H9 (cell line): ENCODE results near the gene PHF20. TPM values are rescaled to one million over a fixed set of nuclear protein-coding genes. Genes with fewer than 3 reads are reported as not detected.

Source experiments
- DNase-seq: peaks from one replicate; pipeline ENCODE4 v3.0.0-alpha.2; 2017
- H2AFZ ChIP-seq: one replicate; pipeline ENCODE4 v1.6.1; 2013; ENCODE audit warnings: mild to moderate bottlenecking, low read length, control low read depth, moderate library complexity
- H2AK5ac ChIP-seq: 2 replicates; pipeline ENCODE4 v1.6.1; 2013; ENCODE audit warnings: low read length, control low read depth, mixed read lengths; ENCODE audit not compliant: insufficient read length
- H2BK120ac ChIP-seq: one replicate; pipeline ENCODE4 v1.6.1; 2013; ENCODE audit warnings: low read depth, mild to moderate bottlenecking, low read length, control low read depth, inconsistent platforms; ENCODE audit not compliant: poor library complexity, severe bottlenecking
- H2BK12ac ChIP-seq: 2 replicates; pipeline ENCODE4 v1.6.1; 2013; ENCODE audit warnings: low read length, control low read depth, mixed read lengths, low read depth; ENCODE audit not compliant: insufficient read length
- H2BK15ac ChIP-seq: 2 replicates; pipeline ENCODE4 v1.6.1; 2013; ENCODE audit warnings: low read depth, low read length, control low read depth
- H2BK20ac ChIP-seq: one replicate; pipeline ENCODE4 v1.6.1; 2013; ENCODE audit warnings: low read depth, mild to moderate bottlenecking, low read length, control low read depth, inconsistent platforms; ENCODE audit not compliant: poor library complexity, severe bottlenecking
- H2BK5ac ChIP-seq: 2 replicates; pipeline ENCODE4 v1.6.1; 2013; ENCODE audit warnings: low read length, control low read depth, mixed read lengths; ENCODE audit not compliant: insufficient read length
- H3K14ac ChIP-seq: 2 replicates; pipeline ENCODE4 v1.6.1; 2013; ENCODE audit warnings: low read length, control low read depth; ENCODE audit not compliant: insufficient read depth
- H3K18ac ChIP-seq: 2 replicates; pipeline ENCODE4 v1.6.1; 2013; ENCODE audit warnings: low read depth, mild to moderate bottlenecking, mixed read lengths, low read length, control low read depth; ENCODE audit not compliant: insufficient read length
- H3K23ac ChIP-seq: 2 replicates; pipeline ENCODE4 v1.6.1; 2013; ENCODE audit warnings: low read length, control low read depth, mixed read lengths, low read depth; ENCODE audit not compliant: insufficient read length
- H3K23me2 ChIP-seq: 2 replicates; pipeline ENCODE4 v1.6.1; 2013; ENCODE audit warnings: low read depth, mild to moderate bottlenecking, mixed read lengths, low read length, control low read depth; ENCODE audit not compliant: insufficient read length, poor library complexity, severe bottlenecking
- H3K27ac ChIP-seq: 2 replicates; pipeline ENCODE4 v1.5.1; 2013; ENCODE audit warnings: low read length, control low read depth, mixed read lengths, low read depth; ENCODE audit not compliant: insufficient read length
- H3K27me3 ChIP-seq: 2 replicates; pipeline ENCODE4 v1.6.1; 2013; ENCODE audit warnings: low read length, control low read depth, inconsistent platforms; ENCODE audit not compliant: insufficient read depth
- H3K4ac ChIP-seq: 2 replicates; pipeline ENCODE4 v1.6.1; 2013; ENCODE audit warnings: low read depth, mild to moderate bottlenecking, control low read depth, inconsistent platforms, low read length, moderate library complexity
- H3K4me1 ChIP-seq: 2 replicates; pipeline ENCODE4 v1.6.1; 2013; ENCODE audit warnings: low read length, control low read depth, inconsistent platforms; ENCODE audit not compliant: insufficient read depth
- H3K4me2 ChIP-seq: 2 replicates; pipeline ENCODE4 v1.6.1; 2013; ENCODE audit warnings: low read length, control low read depth, mixed read lengths; ENCODE audit not compliant: insufficient read length, insufficient read depth
- H3K56ac ChIP-seq: 2 replicates; pipeline ENCODE4 v1.6.1; 2013; ENCODE audit warnings: low read depth, mild to moderate bottlenecking, mixed read lengths, low read length, control low read depth; ENCODE audit not compliant: insufficient read length
- H3K79me1 ChIP-seq: 2 replicates; pipeline ENCODE4 v1.6.1; 2013; ENCODE audit warnings: low read depth, mild to moderate bottlenecking, moderate library complexity, low read length, control low read depth, inconsistent platforms; ENCODE audit not compliant: insufficient read depth, poor library complexity, severe bottlenecking
- H3K79me2 ChIP-seq: 2 replicates; pipeline ENCODE4 v1.6.1; 2013; ENCODE audit warnings: low read length, control low read depth, inconsistent platforms; ENCODE audit not compliant: insufficient read depth
- H3K9ac ChIP-seq: 2 replicates; pipeline ENCODE4 v1.6.1; 2013; ENCODE audit warnings: low read length, control low read depth, mixed read lengths; ENCODE audit not compliant: insufficient read length; ENCODE audit errors: extremely low read depth
- H3K9me3 ChIP-seq: one replicate; pipeline ENCODE4 v1.6.1; 2013; ENCODE audit warnings: low read depth, low read length, inconsistent platforms; ENCODE audit not compliant: control insufficient read depth
- H3T11ph ChIP-seq: one replicate; pipeline ENCODE4 v1.6.1; 2013; ENCODE audit warnings: mild to moderate bottlenecking, low read length, control low read depth, inconsistent platforms
- H4K20me1 ChIP-seq: one replicate; pipeline ENCODE4 v1.6.1; 2013; ENCODE audit not compliant: control insufficient read depth, insufficient read length, insufficient read depth
- H4K5ac ChIP-seq: 2 replicates; pipeline ENCODE4 v1.6.1; 2013; ENCODE audit warnings: low read depth, mild to moderate bottlenecking, mixed read lengths, low read length, control low read depth; ENCODE audit not compliant: insufficient read length
- H4K8ac ChIP-seq: replicated peaks from 2 replicates; pipeline ENCODE4 v1.6.1; 2013; ENCODE audit warnings: low read length, control low read depth, mixed read lengths, low read depth; ENCODE audit not compliant: insufficient read length
- H4K91ac ChIP-seq: 2 replicates; pipeline ENCODE4 v1.6.1; 2013; ENCODE audit warnings: low read depth, mild to moderate bottlenecking, moderate library complexity, mixed read lengths, low read length, control low read depth; ENCODE audit not compliant: insufficient read length
- H3K27ac Mint-ChIP-seq, 3 experiments: 2 replicates in 2 of 3; 3 replicates in 1 of 3; pipeline ENCODE4 v1.8.0; 2020 to 2021; ENCODE audit warnings: mixed read lengths in 3 of 3, mild to moderate bottlenecking in 1 of 3, moderate library complexity in 1 of 3
- H3K27me3 Mint-ChIP-seq: 2 replicates; pipeline ENCODE4 v1.8.0; 2021; ENCODE audit warnings: low read depth, mild to moderate bottlenecking, moderate library complexity, mixed read lengths
- H3K36me3 Mint-ChIP-seq, 3 experiments: 2 replicates in 2 of 3; 3 replicates in 1 of 3; pipeline ENCODE4 v1.8.0; 2020 to 2021; ENCODE audit warnings: low read depth in 3 of 3, mixed read lengths in 3 of 3; ENCODE audit not compliant: insufficient read depth in 1 of 3
- H3K4me1 Mint-ChIP-seq, 2 experiments: 2 replicates each; pipeline ENCODE4 v1.8.0; 2020; ENCODE audit warnings: mixed read lengths in 2 of 2
- H3K4me3 Mint-ChIP-seq, 2 experiments: 2 replicates in 1 of 2; 3 replicates in 1 of 2; pipeline ENCODE4 v1.8.0; 2020 to 2021; ENCODE audit warnings: mild to moderate bottlenecking in 2 of 2, mixed read lengths in 2 of 2, moderate library complexity in 1 of 2
- H3K9me3 Mint-ChIP-seq, 2 experiments: 2 replicates in 1 of 2; 3 replicates in 1 of 2; pipeline ENCODE4 v1.8.0; 2020; ENCODE audit warnings: mild to moderate bottlenecking in 2 of 2, mixed read lengths in 2 of 2, moderate library complexity in 1 of 2
- CTCF ChIP-seq: fragments of 200-600 bp; sonication (generic); conservative IDR thresholded peaks from 3 replicates; pipeline ENCODE4 v1.8.0; 2021; ENCODE audit warnings: antibody characterized with exemption, mild to moderate bottlenecking
- WGBS: extraction: QIAGEN DNeasy Blood & Tissue Kit; methylation state at CpG from one replicate; pipeline ENCODE4 v1.1.7; 2013; ENCODE audit warnings: missing lambda C conversion rate, low lambda C conversion rate, mixed read lengths; ENCODE audit not compliant: insufficient read length; ENCODE audit errors: extremely low coverage; 5-methylcytosine and 5-hydroxymethylcytosine counted together
- total RNA-seq: library from RNA; stranded (reverse); gene quantifications from 2 replicates; pipeline ENCODE4 v1.2.1, GENCODE V29; 2021

The PHF20 gene
- total RNA-seq, 1 experiment from 2014 or later, result 50.3 TPM

GRCh38 chr20:35934050-35934449 lies 162.2 kb downstream of the PHF20 start:
- Histone ChIP-seq H2AK5ac (no peak overlapping the region), H3K79me2 (no peaks in the 10 kb centered on the region), H3T11ph (no peak overlapping the region), H2BK15ac (no peak overlapping the region), H2BK5ac (no peak overlapping the region), H3K9ac (no peak overlapping the region), H4K8ac (no peak overlapping the region), H3K23ac (no peak overlapping the region), H3K56ac (no peak overlapping the region), H4K91ac (no peak overlapping the region), H3K79me1 (no peaks in the 10 kb centered on the region), H2AFZ (no peak overlapping the region), H4K5ac (no peak overlapping the region), H3K9me3 (no peaks in the 10 kb centered on the region), H3K14ac (no peak overlapping the region), H2BK20ac (no peak overlapping the region), H3K4me1 (peaks cover 3% of the 10 kb centered on the region; the same call in 1 of the 2 replicates), H3K4ac (no peak overlapping the region), H2BK120ac (no peak overlapping the region), H3K18ac (no peak overlapping the region), H3K4me2 (no peak overlapping the region), H2BK12ac (no peak overlapping the region), H4K20me1 (no peaks in the 10 kb centered on the region), H3K27me3 (no peaks in the 10 kb centered on the region), H3K27ac (peak overlapping the region; percentile 10), H3K23me2 (no peaks in the 10 kb centered on the region)
- DNase-seq, result peak; percentile 56
- Mint-ChIP-seq H3K27ac (peak overlapping the region; percentile 96 to 98 (median 98)), H3K4me1 (peaks cover 29 to 32% of the 10 kb centered on the region in 2 experiments), H3K27me3 (no peaks in the 10 kb centered on the region), H3K9me3 (no peaks in the 10 kb centered on the region), H3K4me3 (peak overlapping the region in 1 of 2 experiments; percentile 14; a peak in 1 of 5 replicates), H3K36me3 (peaks cover 30 to 65% (median 54%) of the 10 kb centered on the region in 3 experiments; a peak in 6 of 7 replicates)
- TF ChIP-seq CTCF, result no peak
- no CpG with 5 or more reads among the region's 4 CpGs for whole genome bisulfite sequencing
